GM18517 (cell line): ENCODE measurements around the gene CTPS1.
A peak's percentile ranks its signal among the peaks of the same experiment; 100 is the strongest.

Experiments
- ATAC-seq: cut with Tn5 transposase; IDR thresholded peaks from one replicate; pipeline ENCODE4 v1.9.1; 2021; ENCODE audit warnings: mild to moderate bottlenecking, moderate library complexity; ENCODE audit not compliant: unreplicated experiment

The CTPS1 gene, protein sequence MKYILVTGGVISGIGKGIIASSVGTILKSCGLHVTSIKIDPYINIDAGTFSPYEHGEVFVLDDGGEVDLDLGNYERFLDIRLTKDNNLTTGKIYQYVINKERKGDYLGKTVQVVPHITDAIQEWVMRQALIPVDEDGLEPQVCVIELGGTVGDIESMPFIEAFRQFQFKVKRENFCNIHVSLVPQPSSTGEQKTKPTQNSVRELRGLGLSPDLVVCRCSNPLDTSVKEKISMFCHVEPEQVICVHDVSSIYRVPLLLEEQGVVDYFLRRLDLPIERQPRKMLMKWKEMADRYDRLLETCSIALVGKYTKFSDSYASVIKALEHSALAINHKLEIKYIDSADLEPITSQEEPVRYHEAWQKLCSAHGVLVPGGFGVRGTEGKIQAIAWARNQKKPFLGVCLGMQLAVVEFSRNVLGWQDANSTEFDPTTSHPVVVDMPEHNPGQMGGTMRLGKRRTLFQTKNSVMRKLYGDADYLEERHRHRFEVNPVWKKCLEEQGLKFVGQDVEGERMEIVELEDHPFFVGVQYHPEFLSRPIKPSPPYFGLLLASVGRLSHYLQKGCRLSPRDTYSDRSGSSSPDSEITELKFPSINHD

DNA sequence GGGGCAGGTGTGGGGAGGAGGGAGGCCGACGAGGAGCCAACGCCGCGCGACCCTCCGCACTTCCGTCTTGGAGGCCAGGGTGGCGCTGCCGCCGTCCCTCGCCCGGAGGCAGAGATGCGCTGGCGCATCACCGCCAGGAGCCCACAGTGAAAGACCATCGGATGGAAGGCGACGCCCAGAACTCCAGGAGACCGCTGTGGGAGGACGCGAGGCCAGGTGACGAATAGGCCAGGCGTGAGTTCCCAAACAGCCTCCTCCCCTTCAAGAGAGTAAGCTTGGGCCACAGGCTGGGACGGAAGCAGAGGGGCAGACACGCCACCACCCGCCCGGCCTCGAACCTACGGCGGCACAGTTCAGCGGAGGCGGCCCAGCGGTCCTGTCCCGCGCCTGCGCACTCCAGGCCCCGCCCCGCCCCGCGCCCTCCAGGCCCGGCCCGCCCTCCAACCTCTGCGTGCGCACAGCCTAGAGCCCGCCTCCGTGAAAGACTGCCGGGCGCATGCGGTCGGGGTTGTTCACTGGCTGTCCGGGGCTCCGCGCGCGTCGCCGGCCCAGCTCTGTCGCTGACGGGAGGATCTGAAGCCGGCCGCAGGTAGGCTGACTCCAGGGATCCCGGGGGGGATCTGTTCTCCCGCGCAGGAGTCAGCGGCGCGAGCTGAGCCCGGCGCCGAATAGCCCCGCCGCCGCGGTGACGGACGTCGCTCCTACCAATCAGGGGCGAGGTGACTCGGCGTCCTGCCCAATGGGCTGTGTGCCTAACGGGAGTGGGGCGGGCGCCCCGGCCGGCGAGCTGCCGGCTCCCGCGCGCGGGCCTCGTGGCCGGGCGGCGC, at the start of gene CTPS1:
Gene CTPS1 (plus strand): TSS at position 456 of the 827 bp plus-strand sequence. CDS start 3,595 bp downstream, outside the sequence.
- ATAC-seq = peak; percentile 86

DNA sequence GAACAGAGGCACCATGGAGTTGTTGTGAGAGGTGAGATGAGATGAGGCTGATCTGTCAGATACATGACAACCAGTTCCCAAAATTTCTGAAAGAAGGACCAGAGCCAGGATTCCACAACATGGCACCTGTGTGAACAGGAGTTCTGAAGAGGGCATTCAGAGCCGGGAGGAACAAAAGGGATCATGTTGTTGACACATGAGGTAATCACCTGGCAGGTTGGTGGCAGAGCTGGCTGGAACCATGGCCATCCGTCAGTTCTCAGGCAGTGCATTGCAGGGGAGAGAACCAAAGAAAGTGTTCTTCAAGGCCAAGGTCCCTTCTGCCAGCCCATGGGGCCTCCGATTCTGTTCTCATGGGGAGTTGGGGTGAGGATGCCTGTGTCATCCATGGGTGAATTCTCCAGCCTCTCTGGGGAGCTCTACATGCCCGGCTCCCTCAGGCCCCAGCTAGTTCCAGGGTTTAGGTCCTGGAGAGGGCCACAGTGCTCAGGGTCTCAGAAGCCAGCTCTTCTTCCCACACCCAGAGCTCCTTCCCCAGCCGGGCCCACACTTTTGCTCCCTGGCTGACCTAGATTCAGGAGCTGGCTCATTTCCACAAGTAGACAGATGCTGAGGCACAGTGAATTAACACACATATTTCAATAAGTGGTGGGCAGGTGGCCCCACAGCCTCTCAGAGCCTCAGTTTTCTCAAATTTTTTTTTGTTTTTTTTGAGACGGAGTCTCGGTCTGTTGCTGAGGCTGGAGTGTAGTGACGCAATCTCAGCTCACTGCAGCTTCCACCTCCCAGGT, 49.1 kb upstream of the CTPS1 start:
- no peak for ATAC-seq

DNA sequence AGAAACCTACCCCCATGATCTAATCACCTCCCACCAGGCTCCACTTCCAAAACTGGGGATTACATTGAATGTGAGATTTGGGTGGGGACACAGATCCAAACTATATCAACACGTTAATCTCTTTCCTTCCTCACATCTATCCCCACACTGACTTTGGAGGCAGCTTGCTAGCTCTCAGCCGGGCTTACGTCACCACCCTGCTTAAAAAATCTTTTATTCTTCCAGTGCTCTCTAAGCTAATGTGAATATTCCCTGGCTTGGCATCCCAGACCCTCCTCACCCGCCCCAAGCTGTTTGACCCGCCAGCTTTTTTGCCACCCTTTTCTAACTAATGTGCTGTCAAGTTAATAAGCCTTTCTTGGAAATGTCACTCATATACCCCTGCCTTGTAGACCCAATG, 47.9 kb upstream of the CTPS1 start:
- ATAC-seq = no peak

DNA sequence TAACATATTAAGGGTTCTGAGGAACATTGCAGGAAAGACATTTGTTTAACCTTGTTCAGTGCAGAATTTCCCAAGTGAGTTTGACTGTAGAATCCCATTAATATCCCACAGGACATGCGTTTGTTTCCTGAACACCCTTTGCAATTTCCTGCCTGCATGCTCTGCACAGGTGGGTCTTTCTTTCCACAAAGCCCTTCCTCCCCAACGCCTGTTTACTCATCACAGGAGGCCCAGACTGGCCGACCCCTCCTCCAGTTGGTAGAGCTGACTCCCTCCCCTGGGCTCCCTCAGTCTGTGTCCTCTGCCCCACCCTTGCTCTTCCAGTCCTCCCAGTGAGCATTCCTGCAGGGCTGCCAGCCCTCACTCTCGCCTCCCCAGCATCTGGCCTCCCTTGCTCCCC, 47.5 kb upstream of the CTPS1 start:
- no peak for ATAC-seq

DNA sequence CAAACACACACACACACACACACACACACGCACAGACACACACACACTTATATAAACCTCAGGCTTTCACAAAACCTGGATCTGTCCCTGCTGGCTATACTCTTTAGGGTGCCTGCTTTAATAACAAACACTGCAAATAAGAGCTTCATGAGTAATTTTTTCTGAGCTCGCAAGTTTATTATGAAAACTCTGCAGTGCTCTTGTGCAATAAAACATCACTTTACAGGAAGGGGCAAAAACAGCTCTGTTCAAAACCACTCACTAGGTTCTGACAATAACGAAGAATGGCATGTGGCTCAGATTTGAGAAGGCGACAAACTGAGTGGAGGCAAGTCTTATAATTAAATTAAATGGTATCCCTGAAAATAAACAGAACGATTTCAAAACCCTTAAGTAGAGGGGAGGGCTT, 42.6 kb upstream of the CTPS1 start:
- ATAC-seq = no peak

DNA sequence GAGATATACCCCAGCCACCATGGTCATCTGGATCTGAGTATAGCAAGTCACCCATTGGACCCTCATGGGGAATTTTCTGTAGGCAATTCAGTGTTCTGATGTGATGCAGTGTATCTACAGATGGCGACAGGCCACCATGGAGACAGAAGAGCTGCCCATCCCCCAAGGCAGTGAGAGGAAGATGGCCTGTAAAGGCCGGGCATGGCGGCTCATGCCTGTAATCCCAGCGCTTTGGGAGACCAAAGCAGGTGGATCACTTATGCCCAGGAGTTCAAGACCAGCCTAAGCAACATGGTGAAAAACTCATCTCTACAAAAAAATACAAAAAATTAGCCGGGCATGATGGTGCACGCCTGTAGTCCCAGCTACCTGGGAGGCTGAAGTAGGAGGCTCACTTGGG, 41.1 kb upstream of the CTPS1 start:
- no peak for ATAC-seq

DNA sequence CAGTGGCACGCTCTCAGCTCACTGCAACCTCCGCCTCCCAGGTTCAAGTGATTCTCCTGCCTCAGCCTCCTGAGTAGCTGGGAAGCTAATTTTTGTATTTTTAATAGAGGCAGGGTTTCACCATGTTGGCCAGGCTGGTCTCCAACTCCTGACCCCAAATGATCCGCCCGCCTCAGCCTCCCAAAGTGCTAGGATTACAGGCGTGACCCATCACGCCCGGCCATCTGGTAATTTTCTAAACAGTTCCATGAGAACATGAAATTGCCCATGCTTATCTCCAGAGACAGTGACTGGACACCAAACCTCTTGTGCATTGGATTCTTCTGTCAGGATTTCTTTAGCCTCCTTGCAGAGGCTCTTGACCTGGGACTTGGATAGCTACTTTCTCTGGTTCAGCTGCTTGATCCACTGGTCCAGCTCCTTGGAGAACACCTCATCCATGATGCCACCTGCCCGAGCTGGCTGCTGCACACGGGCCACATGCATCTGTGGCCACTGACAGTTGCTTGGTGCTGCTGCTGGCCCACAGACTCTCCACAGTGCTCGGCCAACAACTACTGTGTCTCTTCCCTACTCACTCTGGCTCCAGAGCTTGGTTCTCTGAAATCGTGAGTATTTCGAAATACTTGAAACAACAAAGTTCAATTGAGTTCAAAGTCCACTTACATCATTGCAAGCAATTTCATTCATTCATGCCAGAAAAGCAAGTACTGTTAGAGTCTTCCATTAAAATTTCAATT, 40.0 kb upstream of the CTPS1 start:
- ATAC-seq = no peak

DNA sequence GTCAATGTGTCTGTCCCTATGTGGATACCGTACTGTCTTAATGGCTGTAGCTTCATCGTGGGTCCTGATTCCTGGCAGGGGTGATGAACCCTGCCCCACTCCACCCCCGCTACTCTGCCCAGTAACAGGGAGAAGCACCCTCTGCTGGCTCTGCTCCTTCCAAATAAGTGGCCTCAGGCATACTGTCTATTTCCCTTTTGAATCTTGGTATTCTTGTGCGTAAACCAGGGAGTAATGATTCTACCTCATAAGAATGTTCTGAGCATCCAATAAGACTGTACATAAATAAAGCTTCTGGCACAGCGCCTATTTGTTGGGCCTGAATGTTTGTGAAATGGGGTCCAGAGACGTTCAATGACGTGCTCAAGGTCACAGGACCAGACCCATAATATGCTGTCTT, 35.2 kb upstream of the CTPS1 start:
- no peak for ATAC-seq

DNA sequence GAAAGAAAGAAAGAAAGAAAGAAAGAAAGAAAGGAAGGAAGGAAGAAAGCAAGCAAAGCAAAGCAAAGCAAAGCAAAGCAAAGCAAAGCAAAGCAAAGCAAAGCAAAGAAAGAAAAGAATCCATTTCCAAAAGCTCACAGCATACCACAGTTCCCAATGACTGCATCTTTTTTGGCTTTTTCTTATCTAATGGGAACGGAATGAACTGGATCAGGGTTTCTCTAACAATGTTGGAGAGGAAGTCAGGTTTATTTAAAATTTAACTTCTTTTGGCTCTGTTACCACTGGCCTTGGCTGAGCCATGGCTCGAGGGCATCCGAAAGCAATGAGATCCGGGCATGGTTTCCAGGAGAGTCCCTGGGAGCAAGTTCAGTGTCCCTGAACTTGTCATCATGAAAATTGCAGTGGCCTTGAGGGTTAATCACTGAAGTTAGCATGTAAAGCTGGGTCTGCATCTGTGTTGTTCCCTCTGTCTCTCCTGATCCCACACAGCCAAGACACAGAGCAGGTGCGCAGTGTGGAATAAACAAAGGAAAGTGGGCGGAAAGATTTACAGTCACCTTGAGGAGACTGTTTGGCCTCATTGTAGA, 34.6 kb upstream of the CTPS1 start:
- no peak for ATAC-seq

DNA sequence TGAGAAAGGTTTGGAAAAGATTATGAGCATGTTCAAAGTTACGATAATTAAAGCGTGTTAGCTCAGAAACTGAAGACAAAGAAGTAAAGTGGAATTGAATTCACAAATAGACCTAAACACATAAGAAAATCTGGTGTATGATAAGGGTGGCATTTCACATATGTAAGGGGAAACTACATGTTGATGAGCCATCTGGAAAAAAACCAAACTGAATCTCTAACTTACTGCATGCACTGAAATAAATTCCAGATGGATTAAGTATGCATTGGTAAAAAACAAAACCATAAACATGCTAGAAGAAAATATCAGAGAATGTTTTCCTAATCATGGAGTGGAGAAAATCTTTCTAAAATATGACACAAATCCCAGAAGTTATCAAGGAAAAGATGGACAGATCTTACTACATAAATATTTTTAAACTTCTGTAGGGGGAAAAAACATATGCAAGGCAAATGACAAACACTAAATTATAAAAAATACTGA, 34.0 kb upstream of the CTPS1 start:
- ATAC-seq = no peak

DNA sequence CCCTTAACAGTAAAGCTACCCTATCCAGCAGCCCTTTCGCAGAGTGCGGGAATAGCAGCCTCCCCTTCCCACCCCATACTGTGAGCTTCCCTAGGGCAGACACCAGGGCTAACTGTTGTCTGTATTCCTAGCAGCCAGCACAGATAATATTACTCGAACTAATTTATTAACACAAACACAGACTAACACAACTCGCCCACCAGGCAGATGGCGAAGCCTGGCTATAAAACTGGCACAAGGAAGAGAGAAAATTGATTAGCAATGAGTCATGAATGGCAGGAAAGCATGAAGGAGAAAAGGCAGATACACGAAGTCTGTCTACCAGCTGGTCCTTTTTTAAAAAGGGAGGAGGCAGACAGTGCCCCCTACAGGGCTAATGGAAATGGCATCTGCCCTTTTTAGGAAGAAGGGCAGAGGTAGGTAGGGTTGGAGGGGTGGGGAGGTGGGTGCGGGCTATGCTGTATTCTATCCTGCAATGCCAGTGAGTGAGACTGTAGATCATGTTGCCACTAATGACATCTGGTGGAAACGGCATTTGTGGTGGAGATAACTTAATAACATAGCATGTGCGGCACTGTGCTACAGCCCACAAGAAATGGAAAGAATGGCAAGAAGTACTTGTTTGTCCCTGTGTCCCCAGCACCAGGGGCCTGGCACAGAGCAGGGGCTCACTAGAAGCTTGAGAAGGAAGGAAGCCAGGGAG, 30.6 kb upstream of the CTPS1 start:
- no peak for ATAC-seq

DNA sequence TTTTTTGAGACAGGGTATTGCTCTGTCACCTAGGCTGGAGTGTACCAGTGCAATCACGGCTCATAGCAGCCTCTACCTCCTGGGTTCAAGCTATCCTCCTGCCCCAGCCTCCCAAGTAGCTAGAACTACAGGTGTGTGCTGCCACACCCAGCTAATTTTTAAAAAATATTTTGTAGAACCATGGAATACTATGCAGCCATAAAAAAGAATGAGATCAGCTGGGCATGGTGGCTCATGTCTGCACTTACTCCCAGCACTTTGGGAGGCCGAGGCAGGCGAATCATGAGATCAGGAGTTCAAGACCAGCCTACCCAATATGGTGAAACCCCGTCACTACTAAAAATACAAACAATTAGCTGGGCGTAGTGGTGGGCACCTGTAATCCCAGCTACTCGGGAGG, 29.9 kb upstream of the CTPS1 start:
- ATAC-seq = no peak

DNA sequence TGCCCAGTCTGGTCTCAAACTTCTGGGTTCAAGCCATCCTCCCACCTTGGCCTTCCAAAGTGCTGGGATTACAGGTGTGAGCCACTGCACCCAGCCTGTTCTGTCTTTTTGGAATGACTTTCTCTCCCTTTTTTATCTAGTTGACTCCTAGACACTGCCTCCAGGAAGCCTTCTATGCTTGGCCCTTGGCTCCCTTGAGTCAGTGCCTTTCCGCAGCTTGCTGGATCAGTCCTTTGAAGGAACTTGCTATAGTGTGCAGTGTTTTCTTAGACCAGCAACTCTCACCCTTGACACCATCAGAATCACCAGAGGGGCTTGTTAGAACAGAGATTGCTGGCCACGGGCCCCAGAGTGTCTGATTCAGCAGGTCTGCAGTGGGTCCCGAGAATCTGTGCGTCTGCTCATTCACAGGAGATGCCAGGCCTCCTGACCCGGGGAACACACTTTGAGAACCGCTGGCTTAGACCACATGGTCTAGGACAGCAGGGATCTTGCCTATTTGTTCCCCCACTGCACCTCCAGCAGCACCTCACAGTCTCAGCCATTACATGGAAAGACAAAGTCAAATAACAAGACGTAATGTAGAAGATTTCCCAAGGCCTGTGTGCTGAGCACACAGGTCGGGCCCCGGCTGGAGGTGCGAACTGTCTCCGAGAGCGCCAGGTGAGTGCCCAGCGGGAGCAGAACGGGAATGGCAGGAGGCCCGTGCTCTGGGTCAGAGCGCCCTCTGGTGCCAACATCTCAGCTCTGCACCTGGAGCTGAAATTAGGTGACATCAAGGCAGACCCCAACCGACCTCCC, 27.4 kb upstream of the CTPS1 start:
- ATAC-seq = no peak

DNA sequence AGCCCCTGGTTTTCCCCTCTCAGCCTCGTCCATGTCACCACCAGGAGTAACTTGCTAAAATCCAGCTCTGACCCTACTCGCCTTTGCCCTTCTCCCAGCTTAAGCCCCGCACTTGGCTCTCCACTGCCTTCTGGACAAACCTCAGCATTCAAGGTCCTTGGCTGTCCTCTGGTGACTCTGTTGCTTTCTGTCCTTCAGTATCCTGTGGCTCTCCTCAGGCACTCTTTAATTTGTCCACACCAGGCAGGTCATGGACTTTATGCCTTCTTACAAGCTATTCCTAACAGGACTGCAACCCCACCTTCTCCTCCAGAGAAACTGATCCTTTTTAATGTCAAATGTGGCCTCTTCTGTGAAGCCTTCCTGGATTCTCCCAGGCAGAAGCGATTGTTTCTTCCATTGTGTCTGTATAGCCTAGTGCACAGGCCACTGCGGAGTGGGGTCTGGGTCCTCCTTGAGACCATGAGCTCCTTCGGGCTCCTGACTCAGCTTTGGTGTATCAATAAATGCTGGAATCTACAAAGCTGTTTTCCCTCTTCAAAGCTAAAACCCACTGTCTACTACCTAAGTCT, 26.7 kb upstream of the CTPS1 start:
- no peak for ATAC-seq

DNA sequence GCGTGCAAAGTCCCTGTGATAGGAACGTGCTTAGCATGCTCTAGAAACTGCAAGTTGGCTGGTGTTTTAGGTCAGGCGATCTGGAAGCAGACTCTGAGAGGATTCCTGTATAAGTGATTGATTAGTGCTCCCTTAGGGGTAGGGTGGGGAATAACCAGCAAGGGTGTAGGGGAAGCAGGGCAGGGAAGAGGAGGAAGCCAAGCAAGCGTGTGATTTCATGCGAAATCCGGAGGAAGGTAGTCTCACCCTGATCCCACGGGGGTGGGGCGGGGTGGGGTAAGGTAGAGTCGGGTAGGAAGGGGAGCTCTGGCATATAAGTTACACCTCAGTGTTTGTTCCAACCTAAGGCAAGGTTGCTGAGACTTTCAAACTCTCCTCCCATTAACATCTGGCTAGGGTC, 24.9 kb upstream of the CTPS1 start:
- no peak for ATAC-seq

DNA sequence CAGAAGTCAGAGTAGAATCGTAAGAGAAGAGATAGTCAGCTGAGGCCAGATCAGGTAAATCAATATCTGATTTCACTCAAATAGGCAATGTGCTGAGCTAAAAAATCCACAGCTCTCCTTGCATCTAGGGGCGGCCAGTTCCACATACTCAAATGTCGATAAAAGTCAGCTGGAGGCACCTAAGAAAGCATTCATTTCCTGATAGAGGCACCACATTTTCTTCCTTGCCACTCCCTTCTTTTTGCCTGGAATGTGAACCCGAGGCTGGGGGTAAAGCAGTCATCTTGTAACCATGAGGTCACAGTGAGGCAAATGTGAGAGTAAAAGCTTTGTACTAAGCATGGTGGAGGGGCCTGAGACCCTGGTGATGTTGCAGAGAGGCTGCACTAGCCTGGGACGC, 24.2 kb upstream of the CTPS1 start:
- no peak for ATAC-seq

DNA sequence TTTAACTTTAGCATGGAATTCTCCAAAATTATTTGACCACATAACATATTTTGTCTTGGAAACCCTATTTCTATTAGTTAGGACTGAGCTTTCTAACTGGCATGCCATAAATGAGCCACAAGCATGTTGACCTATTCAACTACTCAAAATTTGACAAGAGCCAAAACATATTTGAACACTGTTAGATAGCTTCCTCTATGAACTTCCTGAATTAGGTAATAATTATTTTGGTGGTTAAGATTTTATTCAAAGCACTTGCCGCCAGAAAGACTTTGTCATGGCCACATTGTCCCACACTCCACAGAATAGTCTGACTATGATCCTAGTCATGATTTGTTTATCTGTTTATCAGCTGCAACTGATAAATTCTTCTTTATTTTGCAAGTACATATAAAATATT, 23.1 kb upstream of the CTPS1 start:
- no peak for ATAC-seq

DNA sequence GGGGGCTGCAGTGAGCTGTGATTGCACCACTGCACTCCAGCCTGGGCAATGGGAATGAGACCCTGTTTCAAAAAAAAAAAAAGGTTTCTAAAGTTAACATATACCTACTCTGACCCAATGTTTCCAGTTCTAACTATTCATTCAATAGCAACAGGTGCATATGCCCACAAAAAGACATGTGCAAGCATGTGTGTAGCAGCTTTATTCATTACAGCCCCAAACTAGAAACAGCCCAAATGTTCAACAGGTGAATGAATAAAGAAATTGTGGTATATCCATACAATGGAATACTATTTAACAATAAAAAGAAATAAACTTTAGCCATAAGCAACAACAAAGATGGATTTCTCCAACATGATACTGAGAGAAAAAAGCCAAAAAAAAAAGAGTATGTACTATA, 21.3 kb upstream of the CTPS1 start:
- ATAC-seq = no peak
